Smooth muscle cell (in vitro differentiated cells): ENCODE measurements around the gene MERTK. TPM values are rescaled to one million over a fixed set of nuclear protein-coding genes. Genes with fewer than 3 reads are reported as not detected.

ENCODE experiments used
- DNase-seq: peaks from one replicate; lab custom pipeline; 2025; ENCODE audit not compliant: unreplicated experiment; lab: John Stamatoyannopoulos, UW
- H2AFZ ChIP-seq: fragments of 200-600 bp; sonication (generic); 2 replicates; pipeline ENCODE4 v1.6.0; 2016; ENCODE audit warnings: antibody characterized with exemption, low read depth, mild to moderate bottlenecking
- H3F3A ChIP-seq: fragments of 200-600 bp; sonication (generic); 2 replicates; pipeline ENCODE4 v1.6.0; 2017; ENCODE audit warnings: antibody characterized with exemption, low read depth
- H3K27ac ChIP-seq: fragments of 200-600 bp; sonication (generic); 2 replicates; pipeline ENCODE4 v1.5.1; 2016; ENCODE audit warnings: low read depth, mild to moderate bottlenecking
- H3K27me3 ChIP-seq: fragments of 200-600 bp; sonication (generic); 2 replicates; pipeline ENCODE4 v1.6.1; 2016; ENCODE audit warnings: low read depth, mild to moderate bottlenecking
- H3K36me3 ChIP-seq: fragments of 200-600 bp; sonication (generic); 2 replicates; pipeline ENCODE4 v1.5.1; 2016; ENCODE audit warnings: low read depth
- H3K4me1 ChIP-seq: fragments of 200-600 bp; sonication (generic); 2 replicates; pipeline ENCODE4 v1.5.1; 2016; ENCODE audit warnings: low read depth
- H3K4me2 ChIP-seq: fragments of 200-600 bp; sonication (generic); 2 replicates; pipeline ENCODE4 v1.6.0; 2016; ENCODE audit warnings: mild to moderate bottlenecking
- H3K4me3 ChIP-seq: fragments of 200-600 bp; sonication (generic); 2 replicates; pipeline ENCODE4 v1.5.1; 2016; ENCODE audit warnings: mild to moderate bottlenecking
- H3K79me2 ChIP-seq: fragments of 200-600 bp; sonication (generic); 2 replicates; pipeline ENCODE4 v1.6.0; 2016; ENCODE audit warnings: low read depth, mild to moderate bottlenecking
- H3K9ac ChIP-seq: fragments of 200-600 bp; sonication (generic); 2 replicates; pipeline ENCODE4 v1.6.0; 2016; ENCODE audit warnings: low read depth
- H3K9me3 ChIP-seq: fragments of 200-600 bp; sonication (generic); replicated peaks from 2 replicates; pipeline ENCODE4 v1.5.1; 2016; ENCODE audit warnings: low read depth
- H4K20me1 ChIP-seq: fragments of 200-600 bp; sonication (generic); 2 replicates; pipeline ENCODE4 v1.6.0; 2016; ENCODE audit warnings: low read depth
- WGBS: methylation state at CpG from one replicate; pipeline ENCODE4 v1.1.7; 2016; ENCODE audit warnings: low lambda C conversion rate; 5-methylcytosine and 5-hydroxymethylcytosine counted together
- polyA plus RNA-seq: library from polyadenylated mRNA; unstranded; fragments of >200 nt; fragmentation: Nextera tagmentation; extraction: Ambion mirVana; gene quantifications from 2 replicates; pipeline ENCODE4 v1.2.1, GENCODE V29; 2016
- total RNA-seq: library from RNA; depleted of rRNA; stranded (reverse); fragments of >200 nt; gene quantifications from 2 replicates; pipeline ENCODE4 v1.2.3, GENCODE V29; 2014
- TF ChIP-seq, protein P1 (sequence below): fragments of 200-600 bp; sonication (generic); IDR thresholded peaks from 2 replicates; pipeline ENCODE4 v1.5.1; 2017; ENCODE audit warnings: borderline replicate concordance, mild to moderate bottlenecking, antibody characterized with exemption; ENCODE audit not compliant: insufficient read depth, poor library complexity, severe bottlenecking

Gene MERTK
- total and polyA plus RNA-seq, 2 experiments from 2014 or later: 5.1 to 9.4 TPM

GRCh38 chr2:111973701-111974100, 75.3 kb downstream of the MERTK start:
- H3K4me2 ChIP-seq: no peak overlapping the region
- DNase-seq: no peak
- H3K4me3 ChIP-seq: no peak overlapping the region
- no peak overlapping the region for H3K9ac ChIP-seq
- no peaks in the 10 kb centered on the region for H3K79me2 ChIP-seq
- H3K9me3 ChIP-seq: peaks cover 10% of the 10 kb centered on the region
- peaks cover 4% of the 10 kb centered on the region for H3F3A ChIP-seq
- H3K27me3 ChIP-seq: no peaks in the 10 kb centered on the region
- 92% methylated on average over 4 of the region's 4 CpGs for WGBS
- peaks cover 12% of the 10 kb centered on the region for H3K36me3 ChIP-seq
- H2AFZ ChIP-seq: no peak overlapping the region
- H3K4me1 ChIP-seq: peaks cover 8% of the 10 kb centered on the region
- H3K27ac ChIP-seq: no peak overlapping the region
- TF ChIP-seq, protein P1, sequence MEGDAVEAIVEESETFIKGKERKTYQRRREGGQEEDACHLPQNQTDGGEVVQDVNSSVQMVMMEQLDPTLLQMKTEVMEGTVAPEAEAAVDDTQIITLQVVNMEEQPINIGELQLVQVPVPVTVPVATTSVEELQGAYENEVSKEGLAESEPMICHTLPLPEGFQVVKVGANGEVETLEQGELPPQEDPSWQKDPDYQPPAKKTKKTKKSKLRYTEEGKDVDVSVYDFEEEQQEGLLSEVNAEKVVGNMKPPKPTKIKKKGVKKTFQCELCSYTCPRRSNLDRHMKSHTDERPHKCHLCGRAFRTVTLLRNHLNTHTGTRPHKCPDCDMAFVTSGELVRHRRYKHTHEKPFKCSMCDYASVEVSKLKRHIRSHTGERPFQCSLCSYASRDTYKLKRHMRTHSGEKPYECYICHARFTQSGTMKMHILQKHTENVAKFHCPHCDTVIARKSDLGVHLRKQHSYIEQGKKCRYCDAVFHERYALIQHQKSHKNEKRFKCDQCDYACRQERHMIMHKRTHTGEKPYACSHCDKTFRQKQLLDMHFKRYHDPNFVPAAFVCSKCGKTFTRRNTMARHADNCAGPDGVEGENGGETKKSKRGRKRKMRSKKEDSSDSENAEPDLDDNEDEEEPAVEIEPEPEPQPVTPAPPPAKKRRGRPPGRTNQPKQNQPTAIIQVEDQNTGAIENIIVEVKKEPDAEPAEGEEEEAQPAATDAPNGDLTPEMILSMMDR: no peak
- H4K20me1 ChIP-seq: no peaks in the 10 kb centered on the region

- Histone ChIP-seq H3K4me1 (peaks cover 18% of the 10 kb centered on the region), H3K9ac (no peak overlapping the region), H3K4me3 (no peak overlapping the region), H3K9me3 (peaks cover 10% of the 10 kb centered on the region), H3F3A (peaks cover 9% of the 10 kb centered on the region), H3K79me2 (no peaks in the 10 kb centered on the region), H4K20me1 (peaks cover 4% of the 10 kb centered on the region), H3K4me2 (peak overlapping the region; percentile 29), H3K27me3 (no peaks in the 10 kb centered on the region), H3K27ac (peak overlapping the region; percentile 11), H2AFZ (no peak overlapping the region), H3K36me3 (peaks cover 12% of the 10 kb centered on the region)
- DNase-seq: no peak
- TF ChIP-seq, protein P1: no peak
- WGBS: 25% methylated on average over 11 of the region's 11 CpGs
Measured at GRCh38 chr2:111975053-111975552, 76.7 kb downstream of the MERTK start.

GRCh38 chr2:111975819-111976218, 77.4 kb downstream of the MERTK start:
- Histone ChIP-seq H3K36me3 (peaks cover 12% of the 10 kb centered on the region), H4K20me1 (peaks cover 4% of the 10 kb centered on the region), H3K27me3 (no peaks in the 10 kb centered on the region), H3K4me2 (peak overlapping the region; percentile 19), H3K4me3 (no peak overlapping the region), H3K79me2 (no peaks in the 10 kb centered on the region), H2AFZ (no peak overlapping the region), H3K27ac (peak overlapping the region; percentile 11), H3F3A (peaks cover 9% of the 10 kb centered on the region), H3K9me3 (peaks cover 10% of the 10 kb centered on the region), H3K9ac (no peak overlapping the region), H3K4me1 (peaks cover 18% of the 10 kb centered on the region)
- DNase-seq: no peak
- TF ChIP-seq, protein P1: no peak
- WGBS: 77% methylated on average over 6 of the region's 6 CpGs

DNA sequence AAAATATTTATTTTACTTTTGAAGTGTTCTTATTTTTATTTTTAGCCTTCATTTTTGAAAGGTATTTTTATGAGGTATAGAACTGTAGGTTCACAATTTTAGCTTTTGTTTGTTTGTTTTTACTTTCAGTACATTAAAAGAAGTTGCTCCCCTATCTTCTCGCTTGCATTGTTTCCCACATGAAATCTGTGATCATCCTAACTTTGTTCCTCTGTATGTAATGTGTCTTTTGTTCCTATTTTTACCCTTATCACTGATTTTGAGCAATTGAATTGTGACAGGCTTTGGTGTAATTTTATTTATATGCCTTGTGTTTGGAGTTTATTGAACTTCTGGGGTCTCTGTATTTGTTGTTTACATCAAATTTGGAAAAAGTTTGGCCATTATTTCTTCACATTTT, 78.8 kb downstream of the MERTK start:
- TF ChIP-seq, protein P1: no peak
- Histone ChIP-seq H3K9ac (no peak overlapping the region), H3K36me3 (peaks cover 12% of the 10 kb centered on the region), H3F3A (peaks cover 9% of the 10 kb centered on the region), H2AFZ (no peak overlapping the region), H3K4me2 (no peak overlapping the region), H3K4me3 (no peak overlapping the region), H3K79me2 (no peaks in the 10 kb centered on the region), H3K27me3 (no peaks in the 10 kb centered on the region), H4K20me1 (peaks cover 4% of the 10 kb centered on the region), H3K9me3 (peaks cover 10% of the 10 kb centered on the region), H3K4me1 (peaks cover 18% of the 10 kb centered on the region), H3K27ac (no peak overlapping the region)
- WGBS: 100% methylated on average over 1 of the region's 1 CpG
- DNase-seq: no peak
